Activated naive CD8-positive, alpha-beta T cell (primary cell): ENCODE results near the gene SYNPR.

Experiments used
- H3K27ac Mint-ChIP-seq: one replicate; pipeline ENCODE4 v1.8.0; 2021; ENCODE audit warnings: mixed read lengths
- H3K27me3 Mint-ChIP-seq: one replicate; pipeline ENCODE4 v1.8.0; 2021; ENCODE audit warnings: mixed read lengths
- H3K36me3 Mint-ChIP-seq: one replicate; pipeline ENCODE4 v1.8.0; 2021; ENCODE audit warnings: mixed read lengths
- H3K4me1 Mint-ChIP-seq: one replicate; pipeline ENCODE4 v1.8.0; 2021; ENCODE audit warnings: low read depth, mixed read lengths
- H3K4me3 Mint-ChIP-seq: one replicate; pipeline ENCODE4 v1.8.0; 2021; ENCODE audit warnings: mild to moderate bottlenecking, mixed read lengths
- H3K9me3 Mint-ChIP-seq: one replicate; pipeline ENCODE4 v1.8.0; 2021; ENCODE audit warnings: low read depth, mixed read lengths

SYNPR gene

GRCh38 chr3:63557912-63558311 lies 279.8 kb downstream of the SYNPR start:
- no peaks in the 10 kb centered on the region for H3K36me3 Mint-ChIP-seq
- H3K27me3 Mint-ChIP-seq: peaks cover 6% of the 10 kb centered on the region
- H3K27ac Mint-ChIP-seq: no peak overlapping the region
- H3K9me3 Mint-ChIP-seq: peaks cover 4% of the 10 kb centered on the region
- H3K4me1 Mint-ChIP-seq: no peaks in the 10 kb centered on the region
- no peak overlapping the region for H3K4me3 Mint-ChIP-seq

GRCh38 chr3:63559884-63560283 lies 281.8 kb downstream of the SYNPR start:
- Mint-ChIP-seq H3K36me3 (no peaks in the 10 kb centered on the region), H3K27ac (no peak overlapping the region), H3K4me1 (no peaks in the 10 kb centered on the region), H3K27me3 (peaks cover 6% of the 10 kb centered on the region), H3K9me3 (no peaks in the 10 kb centered on the region), H3K4me3 (no peak overlapping the region)

DNA sequence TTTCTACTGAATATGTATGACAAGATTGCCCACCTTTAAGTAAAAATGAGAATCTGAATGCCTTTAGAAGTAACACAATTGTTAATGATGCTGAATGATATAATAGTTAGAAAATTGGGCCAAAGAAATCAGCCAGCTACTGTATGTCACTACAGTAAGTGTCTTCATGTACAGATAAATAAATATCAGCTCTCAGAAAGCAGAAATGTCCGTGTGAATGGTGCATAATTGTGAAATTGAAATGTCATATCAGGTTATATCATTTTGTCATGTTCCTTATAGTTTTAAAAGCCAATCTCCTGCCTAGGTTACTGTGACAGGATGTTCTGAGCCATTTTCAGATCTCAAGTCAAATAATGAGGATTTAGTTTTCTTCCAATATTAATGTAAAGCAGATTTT lies 283.8 kb downstream of the SYNPR start:
- Mint-ChIP-seq H3K9me3 (no peaks in the 10 kb centered on the region), H3K36me3 (no peaks in the 10 kb centered on the region), H3K4me1 (no peaks in the 10 kb centered on the region), H3K27ac (no peak overlapping the region), H3K4me3 (no peak overlapping the region), H3K27me3 (peaks cover 3% of the 10 kb centered on the region)

- no peaks in the 10 kb centered on the region for H3K4me1 Mint-ChIP-seq
- no peaks in the 10 kb centered on the region for H3K9me3 Mint-ChIP-seq
- H3K27ac Mint-ChIP-seq: no peak overlapping the region
- H3K36me3 Mint-ChIP-seq: no peaks in the 10 kb centered on the region
- H3K4me3 Mint-ChIP-seq: no peak overlapping the region
- H3K27me3 Mint-ChIP-seq: peaks cover 3% of the 10 kb centered on the region
These were observed 284.2 kb downstream of the SYNPR start for GRCh38 chr3:63562323-63562722.

- no peaks in the 10 kb centered on the region for H3K4me1 Mint-ChIP-seq
- H3K27ac Mint-ChIP-seq: no peak overlapping the region
- no peaks in the 10 kb centered on the region for H3K36me3 Mint-ChIP-seq
- H3K27me3 Mint-ChIP-seq: peaks cover 3% of the 10 kb centered on the region
- H3K9me3 Mint-ChIP-seq: no peaks in the 10 kb centered on the region
- H3K4me3 Mint-ChIP-seq: no peak overlapping the region
These were observed 285.5 kb downstream of the SYNPR start for GRCh38 chr3:63563572-63563971.

GRCh38 chr3:63565220-63565619 lies 287.1 kb downstream of the SYNPR start:
- Mint-ChIP-seq H3K27me3 (peaks cover 4% of the 10 kb centered on the region), H3K36me3 (no peaks in the 10 kb centered on the region), H3K4me3 (no peak overlapping the region), H3K4me1 (no peaks in the 10 kb centered on the region), H3K9me3 (no peaks in the 10 kb centered on the region), H3K27ac (no peak overlapping the region)

- Mint-ChIP-seq H3K27me3 (peaks cover 3% of the 10 kb centered on the region), H3K4me3 (no peak overlapping the region), H3K27ac (no peak overlapping the region), H3K36me3 (no peaks in the 10 kb centered on the region), H3K4me1 (no peaks in the 10 kb centered on the region), H3K9me3 (no peaks in the 10 kb centered on the region)
These were observed 293.6 kb downstream of the SYNPR start for GRCh38 chr3:63571682-63572081.

DNA sequence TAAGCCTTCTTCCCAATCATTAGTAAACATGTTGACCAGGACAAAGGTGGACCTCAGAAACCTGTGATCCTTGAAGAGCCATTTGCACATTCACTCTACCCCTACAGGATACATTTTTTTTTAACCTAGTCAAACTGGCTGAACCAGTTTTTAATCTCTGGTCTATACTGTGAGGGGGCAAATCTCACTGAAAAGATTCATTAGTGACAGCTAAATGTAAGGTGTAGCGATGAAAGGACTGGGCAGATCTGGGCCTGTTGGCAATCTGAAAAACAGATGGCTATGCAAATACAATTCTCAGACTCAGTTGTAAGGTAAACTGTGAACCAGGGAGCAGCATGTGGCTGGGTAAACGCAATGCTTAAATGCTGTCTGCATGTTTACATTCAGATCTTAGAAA lies 298.7 kb downstream of the SYNPR start:
- no peaks in the 10 kb centered on the region for H3K36me3 Mint-ChIP-seq
- no peak overlapping the region for H3K4me3 Mint-ChIP-seq
- no peak overlapping the region for H3K27ac Mint-ChIP-seq
- no peaks in the 10 kb centered on the region for H3K4me1 Mint-ChIP-seq
- no peaks in the 10 kb centered on the region for H3K9me3 Mint-ChIP-seq
- no peaks in the 10 kb centered on the region for H3K27me3 Mint-ChIP-seq

- H3K27ac Mint-ChIP-seq: no peak overlapping the region
- no peaks in the 10 kb centered on the region for H3K9me3 Mint-ChIP-seq
- H3K36me3 Mint-ChIP-seq: no peaks in the 10 kb centered on the region
- no peak overlapping the region for H3K4me3 Mint-ChIP-seq
- H3K27me3 Mint-ChIP-seq: peaks cover 2% of the 10 kb centered on the region
- H3K4me1 Mint-ChIP-seq: no peaks in the 10 kb centered on the region
These were observed 300.8 kb downstream of the SYNPR start for GRCh38 chr3:63578858-63579257.

GRCh38 chr3:63580151-63580550 lies 302.0 kb downstream of the SYNPR start:
- Mint-ChIP-seq H3K4me3 (no peak overlapping the region), H3K9me3 (no peaks in the 10 kb centered on the region), H3K4me1 (no peaks in the 10 kb centered on the region), H3K27ac (no peak overlapping the region), H3K27me3 (peaks cover 9% of the 10 kb centered on the region), H3K36me3 (no peaks in the 10 kb centered on the region)

- Mint-ChIP-seq H3K27me3 (peaks cover 9% of the 10 kb centered on the region), H3K27ac (no peak overlapping the region), H3K4me3 (no peak overlapping the region), H3K9me3 (no peaks in the 10 kb centered on the region), H3K4me1 (no peaks in the 10 kb centered on the region), H3K36me3 (no peaks in the 10 kb centered on the region)
These were observed 304.9 kb downstream of the SYNPR start for GRCh38 chr3:63582943-63583500.

DNA sequence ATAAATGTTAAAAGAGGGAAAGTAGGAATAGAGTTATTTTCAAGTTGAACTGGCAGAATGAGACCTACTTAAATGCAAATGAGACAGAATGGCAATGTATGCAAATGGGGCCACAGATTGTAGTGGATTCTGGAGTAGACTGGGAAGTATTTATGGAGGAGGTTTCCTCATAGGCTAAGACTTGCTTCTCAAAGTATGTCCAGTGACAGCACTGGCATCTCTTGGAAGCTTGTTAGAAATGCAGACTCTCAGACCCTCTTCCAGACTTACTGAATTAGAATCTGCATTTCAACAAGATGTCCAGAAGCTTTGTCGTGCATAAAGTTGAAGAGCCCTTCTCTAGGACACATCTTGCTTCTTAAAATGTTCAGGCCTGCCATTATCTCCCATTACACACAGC lies 306.6 kb downstream of the SYNPR start:
- peaks cover 4% of the 10 kb centered on the region for H3K9me3 Mint-ChIP-seq
- no peak overlapping the region for H3K27ac Mint-ChIP-seq
- H3K36me3 Mint-ChIP-seq: no peaks in the 10 kb centered on the region
- H3K4me3 Mint-ChIP-seq: no peak overlapping the region
- H3K4me1 Mint-ChIP-seq: no peaks in the 10 kb centered on the region
- H3K27me3 Mint-ChIP-seq: peaks cover 9% of the 10 kb centered on the region

GRCh38 chr3:63585927-63586326 lies 307.8 kb downstream of the SYNPR start:
- Mint-ChIP-seq H3K27ac (no peak overlapping the region), H3K27me3 (peaks cover 9% of the 10 kb centered on the region), H3K4me1 (no peaks in the 10 kb centered on the region), H3K36me3 (no peaks in the 10 kb centered on the region), H3K4me3 (no peak overlapping the region), H3K9me3 (peaks cover 4% of the 10 kb centered on the region)

- Mint-ChIP-seq H3K27me3 (peaks cover 6% of the 10 kb centered on the region), H3K9me3 (peaks cover 4% of the 10 kb centered on the region), H3K27ac (no peak overlapping the region), H3K4me1 (no peaks in the 10 kb centered on the region), H3K4me3 (no peak overlapping the region), H3K36me3 (no peaks in the 10 kb centered on the region)
These were observed 310.8 kb downstream of the SYNPR start for GRCh38 chr3:63588895-63589294.

- H3K27me3 Mint-ChIP-seq: no peaks in the 10 kb centered on the region
- H3K4me3 Mint-ChIP-seq: no peak overlapping the region
- no peak overlapping the region for H3K27ac Mint-ChIP-seq
- H3K4me1 Mint-ChIP-seq: no peaks in the 10 kb centered on the region
- no peaks in the 10 kb centered on the region for H3K36me3 Mint-ChIP-seq
- peaks cover under 1% of the 10 kb centered on the region for H3K9me3 Mint-ChIP-seq
These were observed 315.7 kb downstream of the SYNPR start for GRCh38 chr3:63593779-63594178.

DNA sequence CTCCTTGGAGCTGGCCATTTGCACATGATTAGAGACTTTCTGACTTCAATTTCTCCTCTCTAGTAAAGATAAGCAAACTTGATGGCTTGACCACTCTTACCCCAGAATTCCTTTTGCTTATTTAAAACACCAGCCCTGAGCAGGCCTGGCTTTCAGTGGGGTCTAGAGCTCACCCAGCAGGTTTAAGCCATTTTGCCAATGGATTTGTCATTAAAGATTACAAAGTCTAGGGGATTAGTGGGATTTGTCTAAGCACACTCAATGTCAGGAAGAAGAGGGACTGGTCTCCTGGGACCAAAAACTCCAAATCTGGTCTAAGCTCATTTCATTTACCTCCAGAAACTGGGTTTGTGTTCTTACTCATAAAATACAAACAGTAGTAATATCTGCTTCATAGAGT lies 317.1 kb downstream of the SYNPR start:
- H3K4me1 Mint-ChIP-seq: no peaks in the 10 kb centered on the region
- H3K9me3 Mint-ChIP-seq: no peaks in the 10 kb centered on the region
- no peaks in the 10 kb centered on the region for H3K27me3 Mint-ChIP-seq
- no peak overlapping the region for H3K4me3 Mint-ChIP-seq
- H3K36me3 Mint-ChIP-seq: no peaks in the 10 kb centered on the region
- no peak overlapping the region for H3K27ac Mint-ChIP-seq
